ENCODE results near the gene LHPP.

LHPP gene

GRCh38 chr10:124536496-124537050 lies 75.0 kb downstream of the LHPP start:
- Histone ChIP-seq H3K36me3 (ENCODE audit: insufficient read depth, low read depth, low read length) (no peaks in the 10 kb centered on the region), H3K9me3 (ENCODE audit: insufficient read depth, low read depth, low read length) (no peaks in the 10 kb centered on the region), H3K27ac (ENCODE audit: low read length) (no peak overlapping the region), H3K27me3 (ENCODE audit: insufficient read depth, low read length) (no peaks in the 10 kb centered on the region), H3K4me3 (ENCODE audit: low read length) (no peak overlapping the region), H3K4me1 (ENCODE audit: insufficient read depth, low read length) (peaks cover 7% of the 10 kb centered on the region; the same call in 1 of the 2 replicates), H3K9ac (ENCODE audit: low read depth, low read length) (no peak overlapping the region; the same call in 1 of the 2 replicates)

- H3K27ac ChIP-seq (ENCODE audit: low read length), result no peak overlapping the region
- no peak overlapping the region for H3K9ac ChIP-seq (ENCODE audit: low read depth, low read length)
- no peak overlapping the region for H3K4me3 ChIP-seq (ENCODE audit: low read length)
- H3K36me3 ChIP-seq (ENCODE audit: insufficient read depth, low read depth, low read length), result no peaks in the 10 kb centered on the region
- H3K4me1 ChIP-seq (ENCODE audit: insufficient read depth, low read length), result peaks cover 7% of the 10 kb centered on the region; the same call in 1 of the 2 replicates
- H3K27me3 ChIP-seq (ENCODE audit: insufficient read depth, low read length), result no peaks in the 10 kb centered on the region
- no peaks in the 10 kb centered on the region for H3K9me3 ChIP-seq (ENCODE audit: insufficient read depth, low read depth, low read length)
Measured at GRCh38 chr10:124537166-124537725, 75.6 kb downstream of the LHPP start.

- Histone ChIP-seq H3K4me1 (ENCODE audit: insufficient read depth, low read length) (peaks cover 7% of the 10 kb centered on the region; the same call in 1 of the 2 replicates), H3K9ac (ENCODE audit: low read depth, low read length) (no peak overlapping the region), H3K4me3 (ENCODE audit: low read length) (no peak overlapping the region), H3K36me3 (ENCODE audit: insufficient read depth, low read depth, low read length) (no peaks in the 10 kb centered on the region), H3K27me3 (ENCODE audit: insufficient read depth, low read length) (no peaks in the 10 kb centered on the region), H3K27ac (ENCODE audit: low read length) (no peak overlapping the region), H3K9me3 (ENCODE audit: insufficient read depth, low read depth, low read length) (no peaks in the 10 kb centered on the region)
Measured at GRCh38 chr10:124537891-124538290, 76.3 kb downstream of the LHPP start.

- Histone ChIP-seq H3K9ac (ENCODE audit: low read depth, low read length) (no peak overlapping the region), H3K36me3 (ENCODE audit: insufficient read depth, low read depth, low read length) (no peaks in the 10 kb centered on the region), H3K9me3 (ENCODE audit: insufficient read depth, low read depth, low read length) (no peaks in the 10 kb centered on the region), H3K27ac (ENCODE audit: low read length) (no peak overlapping the region), H3K27me3 (ENCODE audit: insufficient read depth, low read length) (no peaks in the 10 kb centered on the region), H3K4me1 (ENCODE audit: insufficient read depth, low read length) (peaks cover 7% of the 10 kb centered on the region; the same call in 1 of the 2 replicates), H3K4me3 (ENCODE audit: low read length) (no peak overlapping the region)
Measured at GRCh38 chr10:124538706-124539105, 77.1 kb downstream of the LHPP start.

- Histone ChIP-seq H3K9ac (ENCODE audit: low read depth, low read length) (no peak overlapping the region), H3K27ac (ENCODE audit: low read length) (no peak overlapping the region), H3K27me3 (ENCODE audit: insufficient read depth, low read length) (no peaks in the 10 kb centered on the region), H3K4me1 (ENCODE audit: insufficient read depth, low read length) (peaks cover 7% of the 10 kb centered on the region; the same call in 1 of the 2 replicates), H3K9me3 (ENCODE audit: insufficient read depth, low read depth, low read length) (no peaks in the 10 kb centered on the region), H3K4me3 (ENCODE audit: low read length) (no peak overlapping the region), H3K36me3 (ENCODE audit: insufficient read depth, low read depth, low read length) (no peaks in the 10 kb centered on the region)
Measured at GRCh38 chr10:124539935-124540641, 78.5 kb downstream of the LHPP start.

- H3K4me1 ChIP-seq (ENCODE audit: insufficient read depth, low read length), result peaks cover 4% of the 10 kb centered on the region; the same call in 1 of the 2 replicates
- H3K36me3 ChIP-seq (ENCODE audit: insufficient read depth, low read depth, low read length), result no peaks in the 10 kb centered on the region
- H3K9ac ChIP-seq (ENCODE audit: low read depth, low read length), result no peak overlapping the region
- H3K27me3 ChIP-seq (ENCODE audit: insufficient read depth, low read length), result no peaks in the 10 kb centered on the region
- H3K4me3 ChIP-seq (ENCODE audit: low read length), result no peak overlapping the region
- no peak overlapping the region for H3K27ac ChIP-seq (ENCODE audit: low read length)
- no peaks in the 10 kb centered on the region for H3K9me3 ChIP-seq (ENCODE audit: insufficient read depth, low read depth, low read length)
Measured at GRCh38 chr10:124541076-124541903, 79.7 kb downstream of the LHPP start.

- no peak overlapping the region for H3K27ac ChIP-seq (ENCODE audit: low read length)
- no peak overlapping the region for H3K9ac ChIP-seq (ENCODE audit: low read depth, low read length)
- H3K36me3 ChIP-seq (ENCODE audit: insufficient read depth, low read depth, low read length), result no peaks in the 10 kb centered on the region
Measured at GRCh38 chr10:124542336-124542735, 80.7 kb downstream of the LHPP start.

GRCh38 chr10:124543146-124543545 lies 81.5 kb downstream of the LHPP start:
- H3K4me1 ChIP-seq (ENCODE audit: insufficient read depth, low read length), result no peaks in the 10 kb centered on the region

More at GRCh38 chr10:124542336-124542735, 80.7 kb downstream of the LHPP start:
- Histone ChIP-seq H3K9me3 (ENCODE audit: insufficient read depth, low read depth, low read length) (no peaks in the 10 kb centered on the region), H3K4me1 (ENCODE audit: insufficient read depth, low read length) (no peaks in the 10 kb centered on the region), H3K4me3 (ENCODE audit: low read length) (no peak overlapping the region), H3K27me3 (ENCODE audit: insufficient read depth, low read length) (no peaks in the 10 kb centered on the region)

GRCh38 chr10:124543971-124544370 lies 82.3 kb downstream of the LHPP start:
- no peaks in the 10 kb centered on the region for H3K27me3 ChIP-seq (ENCODE audit: insufficient read depth, low read length)
- H3K27ac ChIP-seq (ENCODE audit: low read length), result no peak overlapping the region
- no peaks in the 10 kb centered on the region for H3K36me3 ChIP-seq (ENCODE audit: insufficient read depth, low read depth, low read length)
- H3K9ac ChIP-seq (ENCODE audit: low read depth, low read length), result no peak overlapping the region
- no peaks in the 10 kb centered on the region for H3K9me3 ChIP-seq (ENCODE audit: insufficient read depth, low read depth, low read length)
- no peak overlapping the region for H3K4me3 ChIP-seq (ENCODE audit: low read length)
- H3K4me1 ChIP-seq (ENCODE audit: insufficient read depth, low read length), result no peaks in the 10 kb centered on the region

More at GRCh38 chr10:124543146-124543545, 81.5 kb downstream of the LHPP start:
- Histone ChIP-seq H3K9ac (ENCODE audit: low read depth, low read length) (no peak overlapping the region), H3K27me3 (ENCODE audit: insufficient read depth, low read length) (no peaks in the 10 kb centered on the region), H3K4me3 (ENCODE audit: low read length) (no peak overlapping the region), H3K9me3 (ENCODE audit: insufficient read depth, low read depth, low read length) (no peaks in the 10 kb centered on the region), H3K36me3 (ENCODE audit: insufficient read depth, low read depth, low read length) (no peaks in the 10 kb centered on the region), H3K27ac (ENCODE audit: low read length) (no peak overlapping the region)

- no peak overlapping the region for H3K9ac ChIP-seq (ENCODE audit: low read depth, low read length)
- H3K27ac ChIP-seq (ENCODE audit: low read length), result no peak overlapping the region
- H3K9me3 ChIP-seq (ENCODE audit: insufficient read depth, low read depth, low read length), result no peaks in the 10 kb centered on the region
- no peaks in the 10 kb centered on the region for H3K4me1 ChIP-seq (ENCODE audit: insufficient read depth, low read length)
- no peaks in the 10 kb centered on the region for H3K27me3 ChIP-seq (ENCODE audit: insufficient read depth, low read length)
- no peak overlapping the region for H3K4me3 ChIP-seq (ENCODE audit: low read length)
- H3K36me3 ChIP-seq (ENCODE audit: insufficient read depth, low read depth, low read length), result no peaks in the 10 kb centered on the region
Measured at GRCh38 chr10:124544711-124545110, 83.1 kb downstream of the LHPP start.

GRCh38 chr10:124545351-124546054 lies 83.9 kb downstream of the LHPP start:
- Histone ChIP-seq H3K9ac (ENCODE audit: low read depth, low read length) (no peak overlapping the region), H3K27ac (ENCODE audit: low read length) (no peak overlapping the region), H3K4me1 (ENCODE audit: insufficient read depth, low read length) (no peaks in the 10 kb centered on the region), H3K36me3 (ENCODE audit: insufficient read depth, low read depth, low read length) (no peaks in the 10 kb centered on the region), H3K4me3 (ENCODE audit: low read length) (no peak overlapping the region), H3K27me3 (ENCODE audit: insufficient read depth, low read length) (no peaks in the 10 kb centered on the region), H3K9me3 (ENCODE audit: insufficient read depth, low read depth, low read length) (no peaks in the 10 kb centered on the region)

All from iPS-20b (cell line).